Measurements from ENCODE around the gene VPS26C.

Gene VPS26C

GRCh38 chr21:37214952-37215351, 52.2 kb downstream of the VPS26C start:
- TF ChIP-seq CTCF (IDR thresholded peaks at IDR 0.05; ENCODE audit: low read length) (no peak), EZH2 (IDR thresholded peaks at IDR 0.05; ENCODE audit: borderline replicate concordance, low read length) (no peak)

GRCh38 chr21:37210799-37211198, 56.3 kb downstream of the VPS26C start:
- no peaks in the 10 kb centered on the region for H3F3A ChIP-seq (ENCODE audit: insufficient read depth, low read length)
- H3K4me2 ChIP-seq (ENCODE audit: low read length) = no peak overlapping the region
- H3K4me3 ChIP-seq (ENCODE audit: low read depth, low read length, poor library complexity, severe bottlenecking) = no peak overlapping the region
- peaks cover 10% of the 10 kb centered on the region; the same call in 1 of the 2 replicates for H3K9me3 ChIP-seq (ENCODE audit: low read length)
- no peak overlapping the region for H3K9ac ChIP-seq (ENCODE audit: low read length)
- no peaks in the 10 kb centered on the region for H3K27me3 ChIP-seq (ENCODE audit: insufficient read depth, low read length)
- H4K20me1 ChIP-seq (ENCODE audit: insufficient read depth, low read length) = no peaks in the 10 kb centered on the region
- H3K9me2 ChIP-seq (ENCODE audit: low read depth, low read length) = no peaks in the 10 kb centered on the region
- peaks cover 10% of the 10 kb centered on the region for H3K4me1 ChIP-seq (ENCODE audit: insufficient read depth, low read length, severe bottlenecking)
- no peak overlapping the region for H2AFZ ChIP-seq (ENCODE audit: low read length)
- TF ChIP-seq EZH2 (IDR thresholded peaks at IDR 0.05; ENCODE audit: borderline replicate concordance, low read length) = no peak
- TF ChIP-seq CTCF (IDR thresholded peaks at IDR 0.05; ENCODE audit: low read length) = no peak
- peaks cover 5% of the 10 kb centered on the region; the same call in 1 of the 2 replicates for H3K36me3 ChIP-seq (ENCODE audit: insufficient read depth, low read length)
- H3K79me2 ChIP-seq (ENCODE audit: insufficient read depth, low read length) = no peaks in the 10 kb centered on the region
- no peak overlapping the region for H3K27ac ChIP-seq (ENCODE audit: low read depth, low read length, poor library complexity, severe bottlenecking)

More at GRCh38 chr21:37214952-37215351, 52.2 kb downstream of the VPS26C start:
- Histone ChIP-seq H3K4me1 (ENCODE audit: insufficient read depth, low read length, severe bottlenecking) (peaks cover 1% of the 10 kb centered on the region), H3K79me2 (ENCODE audit: insufficient read depth, low read length) (no peaks in the 10 kb centered on the region), H3F3A (ENCODE audit: insufficient read depth, low read length) (no peaks in the 10 kb centered on the region), H3K36me3 (ENCODE audit: insufficient read depth, low read length) (0 out of 2 replicates have a peak, but pooled peaks cover 8% of the 10 kb centered on the region), H3K27me3 (ENCODE audit: insufficient read depth, low read length) (no peaks in the 10 kb centered on the region), H3K9ac (ENCODE audit: low read length) (no peak overlapping the region), H2AFZ (ENCODE audit: low read length) (no peak overlapping the region), H3K27ac (ENCODE audit: low read depth, low read length, poor library complexity, severe bottlenecking) (no peak overlapping the region), H4K20me1 (ENCODE audit: insufficient read depth, low read length) (no peaks in the 10 kb centered on the region), H3K9me3 (ENCODE audit: low read length) (peaks cover 6% of the 10 kb centered on the region; the same call in 1 of the 2 replicates), H3K4me3 (ENCODE audit: low read depth, low read length, poor library complexity, severe bottlenecking) (no peak overlapping the region), H3K4me2 (ENCODE audit: low read length) (no peak overlapping the region), H3K9me2 (ENCODE audit: low read depth, low read length) (no peaks in the 10 kb centered on the region)

GRCh38 chr21:37210130-37210529, 57.0 kb downstream of the VPS26C start:
- no peaks in the 10 kb centered on the region for H4K20me1 ChIP-seq (ENCODE audit: insufficient read depth, low read length)
- H3K4me3 ChIP-seq (ENCODE audit: low read depth, low read length, poor library complexity, severe bottlenecking) = no peak overlapping the region
- no peak for TF ChIP-seq CTCF (IDR thresholded peaks at IDR 0.05; ENCODE audit: low read length)
- TF ChIP-seq EZH2 (IDR thresholded peaks at IDR 0.05; ENCODE audit: borderline replicate concordance, low read length) = no peak
- H3K4me1 ChIP-seq (ENCODE audit: insufficient read depth, low read length, severe bottlenecking) = peaks cover 10% of the 10 kb centered on the region
- no peak overlapping the region for H3K4me2 ChIP-seq (ENCODE audit: low read length)
- no peaks in the 10 kb centered on the region for H3K27me3 ChIP-seq (ENCODE audit: insufficient read depth, low read length)
- no peaks in the 10 kb centered on the region for H3K9me2 ChIP-seq (ENCODE audit: low read depth, low read length)
- H3F3A ChIP-seq (ENCODE audit: insufficient read depth, low read length) = no peaks in the 10 kb centered on the region
- H2AFZ ChIP-seq (ENCODE audit: low read length) = no peak overlapping the region
- H3K27ac ChIP-seq (ENCODE audit: low read depth, low read length, poor library complexity, severe bottlenecking) = no peak overlapping the region
- H3K9me3 ChIP-seq (ENCODE audit: low read length) = peaks cover 10% of the 10 kb centered on the region; the same call in 1 of the 2 replicates
- H3K79me2 ChIP-seq (ENCODE audit: insufficient read depth, low read length) = no peaks in the 10 kb centered on the region
- H3K36me3 ChIP-seq (ENCODE audit: insufficient read depth, low read length) = peaks cover 5% of the 10 kb centered on the region; the same call in 1 of the 2 replicates
- no peak overlapping the region for H3K9ac ChIP-seq (ENCODE audit: low read length)
